ENCODE measurements around the gene SKIC8.

Gene SKIC8

GRCh38 chr15:78329625-78330024, 30.2 kb upstream of the SKIC8 start:
- no peak overlapping the region for H3K4me3 ChIP-seq (ENCODE audit: low read depth, low read length)
- no peak for DNase-seq (ENCODE audit: low read depth)
- TF ChIP-seq CTCF (conservative IDR thresholded peaks at IDR 0.05; ENCODE audit: low read depth, low read length), result no peak

GRCh38 chr15:78327466-78327865, 28.1 kb upstream of the SKIC8 start:
- no peak overlapping the region for H3K4me3 ChIP-seq (ENCODE audit: low read depth, low read length)
- no peak for DNase-seq (ENCODE audit: low read depth)
- TF ChIP-seq CTCF (conservative IDR thresholded peaks at IDR 0.05; ENCODE audit: low read depth, low read length), result no peak

GRCh38 chr15:78325092-78325843, 25.9 kb upstream of the SKIC8 start:
- H3K4me3 ChIP-seq (ENCODE audit: low read depth, low read length), result no peak overlapping the region
- peak; percentile 70 for DNase-seq (ENCODE audit: low read depth)
- no peak for TF ChIP-seq CTCF (conservative IDR thresholded peaks at IDR 0.05; ENCODE audit: low read depth, low read length)

GRCh38 chr15:78324144-78324543, 24.7 kb upstream of the SKIC8 start:
- H3K4me3 ChIP-seq (ENCODE audit: low read depth, low read length), result no peak overlapping the region
- no peak for DNase-seq (ENCODE audit: low read depth)
- TF ChIP-seq CTCF (conservative IDR thresholded peaks at IDR 0.05; ENCODE audit: low read depth, low read length), result no peak

DNA sequence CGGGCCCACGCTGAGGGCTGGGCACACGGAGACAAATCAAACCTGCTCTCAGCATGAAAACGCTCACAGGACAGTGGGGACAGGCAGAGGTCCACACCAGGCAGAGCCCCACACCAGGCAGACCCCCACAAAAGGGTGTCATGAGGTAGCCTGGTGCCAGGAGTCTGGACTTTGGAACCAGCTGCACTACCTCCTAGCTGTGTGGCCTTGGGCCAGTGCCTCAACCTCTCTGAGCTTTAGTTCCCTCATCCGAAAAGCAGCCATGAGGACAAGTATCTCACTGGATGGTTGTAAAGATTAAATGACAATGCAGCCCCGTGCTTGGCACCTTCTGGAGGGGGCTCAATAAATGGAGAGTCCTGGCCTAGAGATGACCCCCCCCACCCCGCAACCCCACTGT, 24.3 kb upstream of the SKIC8 start:
- DNase-seq (ENCODE audit: low read depth), result no peak
- H3K4me3 ChIP-seq (ENCODE audit: low read depth, low read length), result no peak overlapping the region
- no peak for TF ChIP-seq CTCF (conservative IDR thresholded peaks at IDR 0.05; ENCODE audit: low read depth, low read length)

DNA sequence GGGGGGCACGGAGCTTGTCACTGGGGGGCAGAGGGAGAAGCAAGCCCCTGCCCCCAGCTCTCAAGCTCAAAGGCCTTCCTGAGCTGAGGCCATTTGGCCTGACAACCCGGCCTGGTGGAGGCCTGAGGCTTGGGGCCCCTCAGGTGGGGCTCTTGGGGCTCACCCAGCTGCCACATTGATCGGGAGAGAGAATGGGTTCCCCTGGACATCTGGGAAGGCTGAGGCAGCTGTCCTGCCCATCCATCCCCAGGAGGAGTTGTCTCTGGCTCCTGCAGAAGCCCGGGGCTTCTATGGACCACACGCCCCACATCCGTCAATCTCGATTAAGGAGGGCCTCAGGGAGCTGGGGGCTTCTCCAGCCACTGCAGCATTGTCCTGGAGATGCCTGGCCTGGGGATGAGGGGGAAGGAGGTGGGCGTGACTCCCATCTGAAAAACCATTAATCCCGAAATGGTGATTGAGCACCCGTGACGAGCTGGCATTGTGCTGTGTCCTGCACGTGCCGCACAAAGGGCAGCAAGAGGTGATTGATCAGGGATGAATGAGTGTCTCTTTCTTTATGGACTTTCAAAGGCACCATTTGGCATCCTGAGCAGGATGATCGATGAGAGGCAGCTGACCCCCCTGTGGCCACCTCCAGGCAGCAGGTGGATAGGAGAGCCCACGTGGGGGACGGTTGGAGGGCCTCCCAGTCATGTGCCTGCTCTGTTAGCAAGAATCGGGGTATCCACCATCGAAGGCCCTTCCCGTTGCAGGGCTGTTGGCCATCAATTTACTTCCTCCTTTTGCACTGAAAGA, 23.5 kb upstream of the SKIC8 start:
- H3K4me3 ChIP-seq (ENCODE audit: low read depth, low read length), result no peak overlapping the region
- no peak for TF ChIP-seq CTCF (conservative IDR thresholded peaks at IDR 0.05; ENCODE audit: low read depth, low read length)
- DNase-seq (ENCODE audit: low read depth), result no peak
